Measurements from ENCODE around the gene MRLN.
A peak's percentile ranks its signal among the peaks of the same experiment; 100 is the strongest.
"Not testable (repeated sequence)": the region's sequence is repeated elsewhere in the genome, so short reads cannot be mapped to it uniquely, and the experiment has no call there.

Gene MRLN

GRCh38 chr10:59744762-59745161, 8.5 kb downstream of the MRLN start:
- not testable (repeated sequence) for DNase-seq

GRCh38 chr10:59744156-59744555, 9.1 kb downstream of the MRLN start:
- DNase-seq = not testable (repeated sequence)

- DNase-seq = no peak
These were observed 11.7 kb downstream of the MRLN start for GRCh38 chr10:59741583-59741982.

- no peak for DNase-seq
These were observed 12.2 kb downstream of the MRLN start for GRCh38 chr10:59741048-59741447.

GRCh38 chr10:59736749-59737148, 16.5 kb downstream of the MRLN start:
- no peak for DNase-seq

- no peak for DNase-seq
These were observed 18.0 kb downstream of the MRLN start for GRCh38 chr10:59735296-59735695.

GRCh38 chr10:59734014-59734462, 19.2 kb downstream of the MRLN start:
- no peak for DNase-seq

- DNase-seq = not testable (repeated sequence)
These were observed 19.8 kb downstream of the MRLN start for GRCh38 chr10:59733321-59734013.

- not testable (repeated sequence) for DNase-seq
These were observed 20.4 kb downstream of the MRLN start for GRCh38 chr10:59732849-59733248.

GRCh38 chr10:59729167-59729566, 24.1 kb downstream of the MRLN start:
- DNase-seq = not testable (repeated sequence)

GRCh38 chr10:59724098-59724938, 28.9 kb downstream of the MRLN start:
- no peak for DNase-seq

- no peak for DNase-seq
These were observed 32.9 kb downstream of the MRLN start for GRCh38 chr10:59720377-59720776.

GRCh38 chr10:59719374-59719773, 33.9 kb downstream of the MRLN start:
- DNase-seq = no peak

- no peak for DNase-seq
These were observed 35.0 kb downstream of the MRLN start for GRCh38 chr10:59718257-59718656.

GRCh38 chr10:59713196-59713821, 39.9 kb downstream of the MRLN start:
- DNase-seq = no peak

GRCh38 chr10:59711871-59712494, 41.3 kb downstream of the MRLN start:
- no peak for DNase-seq

- peak; percentile 32 for DNase-seq
These were observed 43.7 kb downstream of the MRLN start, which contains the start of gene SLC16A9 for GRCh38 chr10:59709395-59710125. SLC16A9 (minus strand) TSS chr10:59709850; CDS start chr10:59684291, 25,559 bp downstream.

GRCh38 chr10:59708816-59709394, 44.4 kb downstream of the MRLN start:
- DNase-seq = peak; percentile 51

- DNase-seq = no peak
These were observed 46.1 kb downstream of the MRLN start for GRCh38 chr10:59706851-59707797.

GRCh38 chr10:59705931-59706330, 47.3 kb downstream of the MRLN start:
- DNase-seq = no peak

GRCh38 chr10:59704630-59705029, 48.6 kb downstream of the MRLN start:
- no peak for DNase-seq

All from NCI-H1105 (cell line).